HepG2 (cell line): ENCODE results near the gene KRTAP5-4. TPM values are rescaled to one million over a fixed set of nuclear protein-coding genes. Genes with fewer than 3 reads are reported as not detected.
"Not testable (repeated sequence)": the region's sequence is repeated elsewhere in the genome, so short reads cannot be mapped to it uniquely, and the experiment has no call there.

ENCODE experiments used
- ATAC-seq: fragments of 200-7000 bp; cut with Tn5 transposase; 3 replicates; pipeline ENCODE4 v1.9.1; 2020; ENCODE audit warnings: mild to moderate bottlenecking, moderate library complexity
- BruUV-seq: library from RNA; stranded (reverse); fragments of 400-500 nt; replicated peaks from 2 replicates; lab custom pipeline; 2021; lab: Mats Ljungman, UMichigan
- CTCF ChIA-PET: fragments of 300-600 bp; formaldehyde crosslinking; extraction: SDS; loops from one replicate; lab custom pipeline; 2021; ENCODE audit warnings: low total read pairs, inconsistent platforms, low intra/inter-chr PET ratio; lab: Yijun Ruan, JAX
- POLR2A ChIA-PET: fragments of 350-600 bp; sonication (Branson Sonifier 250); formaldehyde crosslinking; loops from one replicate; lab custom pipeline; 2020; ENCODE audit warnings: antibody characterized with exemption, inconsistent platforms; lab: Yijun Ruan, JAX
- DNase-seq: peaks from one replicate; pipeline ENCODE4 v3.0.0-alpha.2; 2015; ENCODE audit warnings: low spot score
- FAIRE-seq: peaks from 3 replicates; lab custom pipeline; 2011; peaks lifted over from hg19 to GRCh38; lab: Jason Lieb, UNC
- H2AFZ ChIP-seq: one replicate; pipeline ENCODE4 v1.6.1; 2011; ENCODE audit warnings: low read length, inconsistent platforms
- H3K27ac ChIP-seq: fragments of 300-600 bp; 3 replicates; pipeline ENCODE4 v1.8.0; 2011; ENCODE audit warnings: mixed run types, mild to moderate bottlenecking, mixed read lengths, low read length, inconsistent platforms; ENCODE audit not compliant: insufficient read depth; ENCODE audit errors: extremely low read length
- H3K27me3 ChIP-seq, 2 experiments: fragments of 200-600 bp in 1 of 2; 2 replicates in 1 of 2; 3 replicates in 1 of 2; pipeline versions ENCODE4 v1.6.0 to v1.8.0; 2011; ENCODE audit warnings: low read length in 2 of 2, mild to moderate bottlenecking in 2 of 2, moderate library complexity in 2 of 2, inconsistent platforms in 1 of 2; ENCODE audit not compliant: insufficient read depth in 2 of 2, control insufficient read depth in 1 of 2
- H3K36me3 ChIP-seq, 2 experiments: fragments of 200-600 bp in 1 of 2; replicated peaks in 1 of 2; 2 replicates in 1 of 2; 3 replicates in 1 of 2; pipeline versions ENCODE4 v1.5.1 to v1.8.0; 2011; ENCODE audit warnings: low read length in 2 of 2, inconsistent platforms in 1 of 2; ENCODE audit not compliant: insufficient read depth in 2 of 2, control insufficient read depth in 1 of 2
- H3K4me1 ChIP-seq: 2 replicates; pipeline ENCODE4 v1.5.1; 2012; ENCODE audit warnings: low read length, inconsistent platforms; ENCODE audit not compliant: insufficient read depth
- H3K4me2 ChIP-seq: 2 replicates; pipeline ENCODE4 v1.6.0; 2011; ENCODE audit warnings: low read depth, low read length, inconsistent platforms
- H3K4me3 ChIP-seq, 3 experiments: fragments of 200-600 bp in 1 of 3; sonication (generic), shearing (Covaris generic) in 1 of 3; replicated peaks in 1 of 3; 2 replicates each; pipeline ENCODE4 v1.5.1; 2011 to 2016; ENCODE audit warnings: low read length in 3 of 3, inconsistent platforms in 2 of 3, low read depth in 2 of 3, mild to moderate bottlenecking in 2 of 3, control low read depth in 1 of 3, mixed read lengths in 1 of 3; ENCODE audit not compliant: insufficient read depth in 1 of 3
- H3K79me2 ChIP-seq: one replicate; pipeline ENCODE4 v1.6.1; 2011; ENCODE audit warnings: low read length, inconsistent platforms; ENCODE audit not compliant: insufficient read depth
- H3K9ac ChIP-seq: 2 replicates; pipeline ENCODE4 v1.6.0; 2011; ENCODE audit warnings: mild to moderate bottlenecking, low read depth, low read length, inconsistent platforms; ENCODE audit not compliant: insufficient read depth
- H3K9me3 ChIP-seq: 2 replicates; pipeline ENCODE4 v1.5.1; 2012; ENCODE audit warnings: mild to moderate bottlenecking, low read length
- H4K20me1 ChIP-seq: 2 replicates; pipeline ENCODE4 v1.6.0; 2011; ENCODE audit warnings: inconsistent platforms, mild to moderate bottlenecking, low read length, moderate library complexity; ENCODE audit not compliant: insufficient read depth
- CBX5 ChIP-seq: sonication (generic); formaldehyde crosslinking; IDR thresholded peaks from 2 replicates; pipeline ENCODE4 v1.4.0; 2020; ENCODE audit warnings: missing genetic modification reagents, borderline replicate concordance
- FOXA1 ChIP-seq, 2 experiments: fragments of 450-650 bp in 1 of 2; sonication (generic) in 1 of 2; formaldehyde crosslinking in 1 of 2; IDR thresholded peaks; 2 replicates each; pipeline versions ENCODE4 v1.4.0 to v1.6.1; 2016 to 2020; ENCODE audit warnings: missing genetic modification reagents in 1 of 2
- GATAD2A ChIP-seq: IDR thresholded peaks from 2 replicates; pipeline ENCODE4 v1.6.1; 2016
- MBNL3 ChIP-seq: fragments of 250-450 bp; sonication (Bioruptor Pico); conservative IDR thresholded peaks from 2 replicates; pipeline ENCODE4 v1.8.0; 2022; ENCODE audit warnings: mild to moderate bottlenecking, inconsistent platforms
- PHB2 ChIP-seq: fragments of 450-650 bp; IDR thresholded peaks from 2 replicates; pipeline ENCODE4 v1.6.1; 2018; ENCODE audit not compliant: partially characterized antibody
- SP1 ChIP-seq, 2 experiments: fragments of 450-650 bp in 1 of 2; sonication (generic) in 1 of 2; formaldehyde crosslinking in 1 of 2; IDR thresholded peaks; 2 replicates each; pipeline versions ENCODE4 v1.4.0 to v1.6.1; 2016 to 2020; ENCODE audit warnings: missing genetic modification reagents in 1 of 2
- SRSF4 ChIP-seq: fragments of 200-400 bp; formaldehyde crosslinking; IDR thresholded peaks from one replicate; pipeline ENCODE4 v1.6.1; 2018; ENCODE audit warnings: mild to moderate bottlenecking, low read depth, low read length, moderate library complexity; ENCODE audit not compliant: poor library complexity, severe bottlenecking
- XRCC5 ChIP-seq: fragments of 200-400 bp; formaldehyde crosslinking; optimal IDR thresholded peaks from 2 replicates; pipeline ENCODE3; 2017; ENCODE audit warnings: mild to moderate bottlenecking, low read length
- YEATS4 ChIP-seq: sonication (generic); formaldehyde crosslinking; IDR thresholded peaks from 2 replicates; pipeline ENCODE4 v1.4.0; 2020; ENCODE audit warnings: missing genetic modification reagents, borderline replicate concordance
- ZBTB42 ChIP-seq: sonication (generic); formaldehyde crosslinking; IDR thresholded peaks from 2 replicates; pipeline ENCODE4 v1.5.0; 2020; ENCODE audit warnings: mild to moderate bottlenecking, missing genetic modification reagents
- ZNF343 ChIP-seq: sonication (generic); formaldehyde crosslinking; IDR thresholded peaks from 2 replicates; pipeline ENCODE4 v1.4.0; 2020; ENCODE audit warnings: mild to moderate bottlenecking, missing genetic modification reagents
- ZNF510 ChIP-seq: sonication (generic); formaldehyde crosslinking; IDR thresholded peaks from 2 replicates; pipeline ENCODE4 v1.4.0; 2020; ENCODE audit warnings: low read depth, mild to moderate bottlenecking, missing genetic modification reagents
- ZNF598 ChIP-seq: sonication (generic); formaldehyde crosslinking; IDR thresholded peaks from 2 replicates; pipeline ENCODE4 v1.5.1; 2020; ENCODE audit warnings: mild to moderate bottlenecking, missing genetic modification reagents, borderline replicate concordance
- ZNF670 ChIP-seq: sonication (generic); formaldehyde crosslinking; IDR thresholded peaks from 2 replicates; pipeline ENCODE4 v1.8.0; 2022; ENCODE audit warnings: mild to moderate bottlenecking, missing genetic modification reagents, borderline replicate concordance
- ZNF775 ChIP-seq: sonication (generic); formaldehyde crosslinking; IDR thresholded peaks from 2 replicates; pipeline ENCODE4 v1.4.0; 2020; ENCODE audit warnings: missing genetic modification reagents, mild to moderate bottlenecking, moderate library complexity, borderline replicate concordance
- WGBS: methylation state at CpG from one replicate; pipeline ENCODE4 v1.1.6; 2017; ENCODE audit warnings: low lambda C conversion rate; 5-methylcytosine and 5-hydroxymethylcytosine counted together
- in situ Hi-C: cut with HindIII; loops from 2 replicates; pipeline ENCODE4 v1.10.0; 2017; ENCODE audit warnings: low pct_unique_long_range_greater_than_20kb; ENCODE audit not compliant: extremely low pct_ligation_motif_present
- intact Hi-C: fragments of 100-400 bp; cut with micrococcal nuclease; formaldehyde crosslinking; loops from one replicate; pipeline ENCODE4 v1.10.0; 2022; ENCODE audit not compliant: unreplicated experiment
- polyA plus RNA-seq, 8 experiments: library from polyadenylated mRNA; depleted of rRNA in 3 of 8; stranded (reverse) in 7 of 8; unstranded in 1 of 8; fragments of >200 nt; fragmentation: Illumina TruSeq in 4 of 8; extraction: Trizol in 4 of 8; gene quantifications; 2 replicates each; pipeline versions ENCODE4 v1.2.1 to v1.2.3, GENCODE V29; 2011 to 2016; ENCODE audit warnings: low read depth in 4 of 8, missing spikeins in 1 of 8, mixed read lengths in 1 of 8; ENCODE audit not compliant: insufficient read depth in 1 of 8
- total RNA-seq, 5 experiments: library from RNA; depleted of rRNA; stranded (reverse); fragments of >200 nt; fragmentation: Illumina TruSeq; extraction: Trizol; gene quantifications; 2 replicates each; pipeline ENCODE4 v1.2.3, GENCODE V29; 2016; ENCODE audit warnings: low read depth in 1 of 5
- TF ChIP-seq, protein P1 (sequence below): sonication (generic); formaldehyde crosslinking; IDR thresholded peaks from 2 replicates; pipeline ENCODE4 v1.8.1; 2023; ENCODE audit warnings: mild to moderate bottlenecking, missing genetic modification reagents, borderline replicate concordance
- TF ChIP-seq, protein P2 (sequence below): sonication (generic); formaldehyde crosslinking; IDR thresholded peaks from 2 replicates; pipeline ENCODE4 v1.4.0; 2020; ENCODE audit warnings: mild to moderate bottlenecking, missing genetic modification reagents, borderline replicate concordance

The KRTAP5-4 gene
- total and polyA plus RNA-seq, 2 of the 13 experiments (the other 11 are each of a cell fraction or from before 2014, with no cell fraction given) = not detected

DNA sequence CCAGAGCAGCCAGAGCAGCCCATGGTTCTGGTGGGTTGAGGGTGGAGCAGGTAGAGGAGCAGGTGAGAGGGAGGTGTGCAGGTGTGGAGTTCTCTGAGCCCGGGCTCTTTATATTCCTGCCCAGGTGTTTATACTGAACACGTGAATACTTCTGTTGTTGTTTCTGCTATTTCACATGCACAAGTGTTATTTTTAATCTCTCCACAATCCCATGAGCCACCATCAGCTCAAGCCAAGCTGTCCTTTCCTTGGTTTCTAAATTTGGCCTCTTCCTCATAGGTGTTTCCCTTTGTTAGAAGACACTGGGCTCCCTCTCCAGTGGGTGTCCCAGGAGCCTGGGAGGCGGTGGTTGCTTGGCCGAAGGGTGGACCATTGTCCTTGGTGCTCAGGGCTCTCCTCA lies 13.6 kb downstream of the KRTAP5-4 start, which contains the start of gene KRTAP5-3:
Gene KRTAP5-3 (minus strand): TSS at position 101 of the 400 bp plus-strand sequence. CDS start 78 bp downstream, at position 23.
- CTCF ChIA-PET = no interaction called here
- in situ Hi-C loops = no loop called here

DNA sequence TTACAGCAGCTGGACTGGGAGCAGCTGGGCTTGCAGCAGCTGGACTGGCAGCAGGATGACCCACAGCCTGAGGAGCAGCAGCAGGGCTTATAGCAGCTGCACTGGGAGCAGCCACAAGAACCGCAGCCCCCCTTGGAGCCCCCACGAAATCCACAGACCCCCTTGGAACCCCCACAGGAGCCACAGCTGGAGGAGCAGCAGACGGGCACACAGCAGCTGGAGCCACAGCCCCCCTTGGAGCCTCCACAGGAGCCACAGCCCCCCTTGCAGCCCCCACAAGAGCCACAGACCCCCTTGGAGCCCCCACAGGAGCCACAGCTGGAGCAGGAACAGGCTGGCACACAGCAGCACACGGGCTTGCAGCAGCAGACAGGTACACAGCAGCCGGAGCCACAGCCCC lies 14.0 kb downstream of the KRTAP5-4 start:
- 0% methylated on average over 1 of the region's 5 CpGs for WGBS
- intact Hi-C loops, BruUV-seq, H4K20me1 ChIP-seq, H2AFZ ChIP-seq, H3K4me2 ChIP-seq, H3K27ac ChIP-seq, H3K79me2 ChIP-seq, H3K4me1 ChIP-seq, H3K4me3 ChIP-seq, POLR2A ChIA-PET, ATAC-seq, DNase-seq, H3K9ac ChIP-seq, H3K36me3 ChIP-seq, CTCF ChIA-PET, FAIRE-seq, in situ Hi-C loops, H3K9me3 ChIP-seq: not testable (repeated sequence)
- H3K27me3 ChIP-seq = peaks cover 2 to 39% of the 10 kb centered on the region in 2 experiments; a peak in 4 of 5 replicates

More for the DNA sequence above, 13.6 kb downstream of the KRTAP5-4 start, which contains the start of gene KRTAP5-3:
- no peak within 1 kb of the TSS for H3K4me3 ChIP-seq
- no peaks in the 10 kb centered on the region for H4K20me1 ChIP-seq
- H2AFZ ChIP-seq = no peak within 1 kb of the TSS
- 27% methylated on average over 4 of the region's 4 CpGs for WGBS
- no peak for ATAC-seq
- H3K36me3 ChIP-seq = no peaks in the 10 kb centered on the region
- POLR2A ChIA-PET = no interaction called here
- no peak for TF ChIP-seq CBX5 (CRISPR knock-in tag)
- TF ChIP-seq, protein P1, sequence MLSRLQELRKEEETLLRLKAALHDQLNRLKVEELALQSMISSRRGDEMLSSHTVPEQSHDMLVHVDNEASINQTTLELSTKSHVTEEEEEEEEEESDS = no peak
- no peak for TF ChIP-seq ZNF775 (CRISPR knock-in tag)
- TF ChIP-seq MBNL3 (CRISPR knock-in tag) = no peak
- no peak for TF ChIP-seq YEATS4 (CRISPR knock-in tag)
- no peak for TF ChIP-seq PHB2
- no peak for TF ChIP-seq ZBTB42 (CRISPR knock-in tag)
- TF ChIP-seq, protein P2, sequence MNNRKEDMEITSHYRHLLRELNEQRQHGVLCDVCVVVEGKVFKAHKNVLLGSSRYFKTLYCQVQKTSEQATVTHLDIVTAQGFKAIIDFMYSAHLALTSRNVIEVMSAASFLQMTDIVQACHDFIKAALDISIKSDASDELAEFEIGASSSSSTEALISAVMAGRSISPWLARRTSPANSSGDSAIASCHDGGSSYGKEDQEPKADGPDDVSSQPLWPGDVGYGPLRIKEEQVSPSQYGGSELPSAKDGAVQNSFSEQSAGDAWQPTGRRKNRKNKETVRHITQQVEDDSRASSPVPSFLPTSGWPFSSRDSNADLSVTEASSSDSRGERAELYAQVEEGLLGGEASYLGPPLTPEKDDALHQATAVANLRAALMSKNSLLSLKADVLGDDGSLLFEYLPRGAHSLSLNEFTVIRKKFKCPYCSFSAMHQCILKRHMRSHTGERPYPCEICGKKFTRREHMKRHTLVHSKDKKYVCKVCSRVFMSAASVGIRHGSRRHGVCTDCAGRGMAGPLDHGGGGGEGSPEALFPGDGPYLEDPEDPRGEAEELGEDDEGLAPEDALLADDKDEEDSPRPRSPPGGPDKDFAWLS (CRISPR knock-in tag) = no peak
- TF ChIP-seq XRCC5 = no peak
- TF ChIP-seq SRSF4 = no peak
- TF ChIP-seq SP1 (IDR thresholded peaks at IDR 0.05) = no peak
- TF ChIP-seq SP1 (CRISPR knock-in tag; IDR thresholded peaks at IDR 0.05) = no peak
- no peak for TF ChIP-seq ZNF598 (CRISPR knock-in tag)
- TF ChIP-seq GATAD2A (CRISPR knock-in tag) = no peak
- no peak for TF ChIP-seq ZNF670 (CRISPR knock-in tag)
- no peak for TF ChIP-seq FOXA1 (IDR thresholded peaks at IDR 0.05)
- TF ChIP-seq FOXA1 (CRISPR knock-in tag; IDR thresholded peaks at IDR 0.05) = no peak
- no peak for TF ChIP-seq ZNF510
- TF ChIP-seq ZNF343 (CRISPR knock-in tag) = no peak
- FAIRE-seq = no peak
- no TSS peak for BruUV-seq
- no peak within 1 kb of the TSS for H3K27ac ChIP-seq
- H3K9me3 ChIP-seq = no peaks in the 10 kb centered on the region
- peaks cover 2 to 41% of the 10 kb centered on the region in 2 experiments; a peak in 4 of 5 replicates for H3K27me3 ChIP-seq
- no peaks in the 10 kb centered on the region; the same call in 1 of the 2 replicates for H3K4me1 ChIP-seq
- intact Hi-C loops = no loop called here
- no peak within 1 kb of the TSS for H3K4me2 ChIP-seq
- H3K9ac ChIP-seq = no peak within 1 kb of the TSS
- no peak for DNase-seq
- no peaks in the 10 kb centered on the region for H3K79me2 ChIP-seq
